ENCODE results near the gene ERVFRD-1.
A peak's percentile ranks its signal among the peaks of the same experiment; 100 is the strongest.
"Not testable (repeated sequence)": the region's sequence is repeated elsewhere in the genome, so short reads cannot be mapped to it uniquely, and the experiment has no call there.

The ERVFRD-1 gene

DNA sequence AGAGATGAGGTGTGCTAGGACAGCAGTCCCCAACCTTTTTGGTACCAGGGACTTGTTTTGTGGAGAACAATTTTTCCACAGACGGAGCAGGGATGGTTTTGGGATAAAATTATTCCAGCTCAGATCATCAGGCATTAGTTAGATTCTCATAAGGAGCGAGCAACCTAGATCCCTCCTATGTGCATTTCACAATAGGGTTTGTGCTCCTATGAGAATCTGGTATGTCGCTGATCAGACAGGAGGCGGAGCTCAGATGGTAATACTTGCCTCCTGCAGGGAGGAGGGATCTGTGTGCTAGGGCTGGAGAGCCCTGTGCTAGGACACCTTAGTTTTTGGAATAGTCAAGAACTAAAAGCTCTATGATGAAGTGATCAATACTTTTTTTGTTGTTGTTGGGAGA, 15.4 kb downstream of the ERVFRD-1 start:
- TF ChIP-seq, protein P1, sequence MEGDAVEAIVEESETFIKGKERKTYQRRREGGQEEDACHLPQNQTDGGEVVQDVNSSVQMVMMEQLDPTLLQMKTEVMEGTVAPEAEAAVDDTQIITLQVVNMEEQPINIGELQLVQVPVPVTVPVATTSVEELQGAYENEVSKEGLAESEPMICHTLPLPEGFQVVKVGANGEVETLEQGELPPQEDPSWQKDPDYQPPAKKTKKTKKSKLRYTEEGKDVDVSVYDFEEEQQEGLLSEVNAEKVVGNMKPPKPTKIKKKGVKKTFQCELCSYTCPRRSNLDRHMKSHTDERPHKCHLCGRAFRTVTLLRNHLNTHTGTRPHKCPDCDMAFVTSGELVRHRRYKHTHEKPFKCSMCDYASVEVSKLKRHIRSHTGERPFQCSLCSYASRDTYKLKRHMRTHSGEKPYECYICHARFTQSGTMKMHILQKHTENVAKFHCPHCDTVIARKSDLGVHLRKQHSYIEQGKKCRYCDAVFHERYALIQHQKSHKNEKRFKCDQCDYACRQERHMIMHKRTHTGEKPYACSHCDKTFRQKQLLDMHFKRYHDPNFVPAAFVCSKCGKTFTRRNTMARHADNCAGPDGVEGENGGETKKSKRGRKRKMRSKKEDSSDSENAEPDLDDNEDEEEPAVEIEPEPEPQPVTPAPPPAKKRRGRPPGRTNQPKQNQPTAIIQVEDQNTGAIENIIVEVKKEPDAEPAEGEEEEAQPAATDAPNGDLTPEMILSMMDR (IDR thresholded peaks at IDR 0.05; ENCODE audit: low read length, missing control alignments): no peak
- H3K4me3 ChIP-seq (replicated peaks; ENCODE audit: low read depth, low read length): peak overlapping the region; percentile 91
- DNase-seq (ENCODE audit: low read depth): peak; percentile 78

DNA sequence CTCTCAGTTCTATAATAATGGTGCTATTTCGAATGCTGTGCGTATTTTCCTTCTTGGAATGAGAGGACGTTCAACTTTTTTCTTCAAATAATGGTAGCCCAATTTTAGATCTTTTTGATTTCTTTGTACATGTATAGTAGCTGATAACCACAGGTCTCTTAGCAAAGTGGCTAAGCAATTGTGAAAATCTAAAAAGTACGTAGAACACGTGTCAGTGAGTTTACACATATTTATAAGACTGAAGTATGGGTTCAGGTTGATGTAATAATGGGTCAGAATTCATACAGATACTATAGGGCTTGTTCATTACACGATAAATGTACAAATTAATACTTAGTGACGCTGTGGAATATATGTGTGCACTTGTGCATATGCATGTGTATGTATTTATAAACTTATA, 16.6 kb downstream of the ERVFRD-1 start:
- no peak for DNase-seq (ENCODE audit: low read depth)
- peak overlapping the region; percentile 91 for H3K4me3 ChIP-seq (replicated peaks; ENCODE audit: low read depth, low read length)
- TF ChIP-seq, protein P1 (IDR thresholded peaks at IDR 0.05; ENCODE audit: low read length, missing control alignments): no peak

DNA sequence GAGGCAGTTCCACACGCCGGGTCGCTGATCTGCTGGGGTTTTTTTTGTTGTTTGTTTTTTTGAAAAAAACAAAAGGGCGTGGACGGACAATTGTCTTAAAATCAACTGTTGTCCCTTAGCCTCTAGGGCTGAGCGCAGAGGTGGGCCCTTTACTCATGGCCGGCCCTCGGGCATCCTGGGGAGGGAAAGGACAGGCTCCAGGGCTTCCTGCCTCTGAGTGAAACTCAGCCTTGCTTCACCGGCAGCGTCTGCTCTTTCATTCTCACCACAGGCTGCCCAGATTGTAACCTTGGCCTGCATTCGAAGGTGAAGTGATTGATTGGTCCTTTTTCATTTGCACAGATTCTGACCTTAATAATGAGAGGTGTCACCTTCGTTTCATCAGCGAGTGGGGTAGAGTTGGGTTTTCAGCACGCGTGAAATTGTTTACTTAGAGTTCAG, 17.1 kb downstream of the ERVFRD-1 start:
- DNase-seq (ENCODE audit: low read depth): peak; percentile 52
- H3K4me3 ChIP-seq (replicated peaks; ENCODE audit: low read depth, low read length): peak overlapping the region; percentile 91
- TF ChIP-seq, protein P1 (IDR thresholded peaks at IDR 0.05; ENCODE audit: low read length, missing control alignments): no peak

DNA sequence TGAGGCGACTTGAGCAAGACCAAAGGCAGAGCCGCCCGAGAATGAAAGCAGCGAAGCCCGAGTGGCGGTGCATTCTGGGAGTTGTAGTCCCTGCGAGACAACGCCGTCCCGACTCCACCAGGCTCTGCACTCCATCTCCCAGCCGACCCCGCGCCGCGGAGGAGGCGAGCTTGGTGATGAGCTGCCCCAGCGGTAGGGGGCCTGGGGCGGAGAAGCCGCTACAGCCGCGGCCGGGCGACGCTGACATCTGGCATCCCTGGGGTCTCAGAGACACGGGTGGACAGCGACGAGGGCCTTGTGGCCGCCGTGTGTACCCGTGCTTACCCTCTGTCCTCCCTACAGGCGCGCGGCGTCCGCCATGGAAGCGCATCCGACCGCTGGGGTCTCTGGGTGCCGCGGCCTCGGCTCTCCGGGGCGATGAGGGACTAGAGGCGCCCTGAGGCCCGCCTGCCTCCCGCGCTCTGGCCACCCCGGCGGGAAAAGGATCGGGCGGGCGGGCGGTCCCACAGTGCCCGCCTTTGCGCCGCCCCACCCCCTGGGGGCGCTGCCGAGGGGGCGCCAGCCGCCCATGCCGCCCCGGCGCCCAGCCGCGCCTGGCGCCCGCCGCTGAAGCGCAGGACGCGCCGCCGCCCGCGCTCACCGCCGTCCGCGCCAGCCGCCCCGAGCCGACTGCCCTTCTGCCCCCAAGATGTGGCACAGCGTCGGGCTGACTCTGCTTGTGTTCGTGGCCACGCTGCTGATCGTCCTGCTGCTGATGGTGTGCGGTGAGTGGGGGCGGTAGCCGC, 17.7 kb downstream of the ERVFRD-1 start, which contains the start of gene SMIM13:
SMIM13 (plus strand) TSS at position 209 of the 785 bp plus-strand sequence; CDS start at position 689, 480 bp downstream.
- peak; percentile 99 for DNase-seq (ENCODE audit: low read depth)
- peak within 1 kb of the TSS; percentile 91 for H3K4me3 ChIP-seq (replicated peaks; ENCODE audit: low read depth, low read length)
- TF ChIP-seq, protein P1 (IDR thresholded peaks at IDR 0.05; ENCODE audit: low read length, missing control alignments): peak; percentile 18

DNA sequence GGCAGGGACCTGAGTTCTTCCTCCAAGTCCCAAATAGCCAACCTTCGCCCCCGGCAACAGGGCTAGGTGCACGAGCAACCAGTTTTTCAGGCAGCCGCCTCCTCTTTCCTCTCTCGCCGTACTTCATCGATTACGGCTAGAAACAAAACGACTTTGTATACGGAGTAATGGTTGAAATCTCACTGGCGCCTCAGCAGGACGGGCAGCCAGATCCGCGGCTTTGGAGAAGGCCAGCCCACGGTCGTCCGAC, 18.2 kb downstream of the ERVFRD-1 start:
- peak overlapping the region; percentile 91 for H3K4me3 ChIP-seq (replicated peaks; ENCODE audit: low read depth, low read length)
- DNase-seq (ENCODE audit: low read depth): no peak
- TF ChIP-seq, protein P1 (IDR thresholded peaks at IDR 0.05; ENCODE audit: low read length, missing control alignments): no peak

DNA sequence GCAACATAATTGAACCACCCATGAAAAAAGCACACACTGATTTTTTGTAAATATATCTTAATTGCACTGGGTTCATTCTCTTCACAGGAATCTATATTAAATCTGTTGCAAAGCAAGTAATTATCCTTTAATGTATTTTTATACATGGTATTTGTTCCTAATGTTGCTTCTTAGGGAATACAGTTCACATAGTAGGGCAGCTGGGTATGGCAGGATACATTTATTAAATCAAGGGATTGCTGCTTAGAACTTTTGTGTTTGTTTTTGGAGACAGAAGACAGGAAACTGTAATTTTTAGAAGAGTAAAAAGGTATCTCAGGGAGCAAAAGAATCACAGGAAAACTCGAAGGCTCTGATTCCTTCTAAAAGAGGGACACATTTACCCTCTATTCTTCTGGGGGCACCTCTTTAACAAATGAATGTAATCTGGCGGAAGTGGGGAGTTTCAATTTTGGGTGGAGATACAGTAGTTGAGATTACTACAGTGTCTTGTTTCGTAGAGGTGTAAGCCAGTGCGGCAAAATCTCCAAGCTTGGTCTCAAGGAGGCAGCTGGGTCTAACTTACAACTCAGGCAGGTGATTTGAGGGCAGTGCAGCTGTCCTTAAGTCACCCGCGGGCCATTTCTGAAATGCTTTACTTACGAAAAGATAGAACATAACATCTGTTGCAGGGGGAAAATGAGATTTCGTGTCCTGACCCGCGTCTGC, 18.7 kb downstream of the ERVFRD-1 start:
- TF ChIP-seq, protein P1 (IDR thresholded peaks at IDR 0.05; ENCODE audit: low read length, missing control alignments): no peak
- peak; percentile 34 for DNase-seq (ENCODE audit: low read depth)
- peak overlapping the region; percentile 91 for H3K4me3 ChIP-seq (replicated peaks; ENCODE audit: low read depth, low read length)

DNA sequence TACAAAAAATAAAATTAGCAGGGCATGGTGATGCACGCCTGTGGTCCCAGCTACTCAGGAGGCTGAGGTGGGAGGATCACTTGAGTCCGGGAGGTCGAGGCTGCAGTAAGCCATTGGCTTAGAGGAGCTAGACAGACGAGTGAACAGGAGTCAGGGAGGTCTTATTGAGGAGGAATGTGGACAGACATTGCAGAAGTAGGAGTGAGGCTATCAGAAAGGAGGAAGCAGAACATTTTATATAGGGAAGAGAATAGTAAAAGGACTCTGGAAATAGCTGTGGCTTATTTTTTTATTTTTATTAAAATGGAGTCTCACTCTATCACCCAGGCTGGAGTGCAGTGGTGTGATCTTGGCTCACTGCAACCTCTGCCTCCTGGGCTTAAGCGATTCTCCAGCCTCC, 20.4 kb downstream of the ERVFRD-1 start:
- not testable (repeated sequence) for H3K4me3 ChIP-seq (replicated peaks; ENCODE audit: low read depth, low read length); DNase-seq (ENCODE audit: low read depth)
